ENCODE data around the gene SLC39A11. TPM values are rescaled to one million over a fixed set of nuclear protein-coding genes. Genes with fewer than 3 reads are reported as not detected.
"Not testable (repeated sequence)": the region's sequence is repeated elsewhere in the genome, so short reads cannot be mapped to it uniquely, and the experiment has no call there.

SLC39A11 gene
- total RNA-seq, 1 experiment from 2014 or later: 7.6 TPM

GRCh38 chr17:72662827-72663190 lies 429.7 kb downstream of the SLC39A11 start:
- DNase-seq (ENCODE audit: low read depth): no peak

DNA sequence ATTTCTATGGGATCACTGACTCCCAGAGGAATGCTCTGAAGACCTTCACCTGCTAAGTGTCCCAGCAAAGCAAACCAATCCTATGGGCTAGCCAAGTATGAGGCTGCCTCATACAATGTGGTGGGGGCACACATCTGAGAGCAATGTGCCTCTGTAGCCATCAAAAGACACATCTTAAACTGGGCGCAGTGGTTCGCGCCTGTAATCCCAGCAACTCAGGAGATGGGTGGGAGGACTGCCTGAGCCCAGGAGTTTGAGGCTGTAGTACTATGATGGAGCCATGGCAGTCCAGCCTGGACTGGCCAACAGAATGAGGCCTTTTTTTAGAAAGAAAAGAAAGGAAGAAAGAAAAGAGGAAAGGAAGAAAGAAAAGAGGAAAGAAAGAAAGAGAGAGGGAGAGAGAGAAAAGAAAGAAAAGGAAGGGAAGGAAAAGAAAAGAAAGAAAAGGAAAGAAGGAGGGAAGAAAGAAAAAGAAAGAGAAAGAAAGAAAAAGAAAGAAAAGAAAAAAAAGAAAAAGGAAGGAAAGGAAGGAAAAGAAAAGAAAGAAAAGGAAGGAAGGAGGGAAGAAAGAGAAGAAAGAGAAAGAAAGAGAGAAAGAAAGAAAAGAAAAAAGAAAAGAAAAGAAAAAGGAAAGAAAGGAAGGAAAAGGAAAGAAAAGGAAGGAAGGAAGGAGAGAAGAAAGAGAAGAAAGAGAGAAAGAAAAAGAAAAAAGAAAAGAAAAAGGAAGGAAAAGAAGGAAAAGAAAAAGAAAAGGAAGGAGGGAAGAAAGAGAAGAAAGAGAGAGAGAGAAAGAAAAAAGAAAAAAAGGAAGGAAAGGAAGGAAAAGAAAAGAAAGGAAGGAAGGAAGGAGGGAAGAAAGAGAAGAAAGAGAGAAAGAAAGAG lies 430.3 kb downstream of the SLC39A11 start:
- no peak for DNase-seq (ENCODE audit: low read depth)

DNA sequence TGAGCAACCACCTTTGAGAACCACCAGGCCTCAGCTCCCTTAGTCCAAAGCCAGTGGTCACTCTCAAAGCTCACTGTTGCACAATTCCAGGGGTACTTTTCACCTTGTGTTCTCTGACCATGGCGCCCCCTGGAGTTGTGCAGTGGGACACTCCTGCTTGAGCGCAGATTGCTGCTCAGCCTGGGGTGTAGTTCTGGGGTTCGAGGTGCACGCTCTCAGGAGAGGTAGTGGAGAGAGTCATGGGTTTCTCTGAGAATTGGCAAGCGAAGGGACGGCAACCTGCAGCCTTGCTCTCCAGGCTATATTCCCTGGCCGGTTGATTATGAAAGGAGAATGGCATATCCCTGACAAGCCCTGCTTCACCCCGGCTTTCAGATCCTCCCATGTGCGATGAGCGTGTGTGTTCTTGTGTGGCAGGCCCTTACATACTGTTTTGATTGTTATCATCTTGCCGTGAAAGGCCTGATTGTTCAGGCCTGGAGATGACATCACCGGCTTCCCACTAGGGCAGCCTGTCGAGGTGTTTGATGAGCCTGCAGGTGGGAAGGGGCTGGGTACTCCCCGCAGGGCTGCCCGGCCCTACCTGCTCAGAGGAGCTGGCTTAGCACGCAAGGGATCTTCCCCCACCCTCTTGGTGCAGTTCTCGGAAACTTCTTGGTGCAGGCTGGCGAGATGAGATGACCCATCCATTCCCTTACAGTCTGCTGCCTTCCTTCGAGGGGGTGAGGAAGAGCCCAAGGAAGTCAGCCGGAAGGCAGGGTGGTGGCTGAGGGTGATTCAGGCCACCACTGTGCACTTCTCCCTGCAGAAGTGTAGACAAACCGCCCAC lies 431.2 kb downstream of the SLC39A11 start:
- DNase-seq (ENCODE audit: low read depth): peak; percentile 72

GRCh38 chr17:72660274-72661115 lies 432.0 kb downstream of the SLC39A11 start:
- no peak for DNase-seq (ENCODE audit: low read depth)

DNA sequence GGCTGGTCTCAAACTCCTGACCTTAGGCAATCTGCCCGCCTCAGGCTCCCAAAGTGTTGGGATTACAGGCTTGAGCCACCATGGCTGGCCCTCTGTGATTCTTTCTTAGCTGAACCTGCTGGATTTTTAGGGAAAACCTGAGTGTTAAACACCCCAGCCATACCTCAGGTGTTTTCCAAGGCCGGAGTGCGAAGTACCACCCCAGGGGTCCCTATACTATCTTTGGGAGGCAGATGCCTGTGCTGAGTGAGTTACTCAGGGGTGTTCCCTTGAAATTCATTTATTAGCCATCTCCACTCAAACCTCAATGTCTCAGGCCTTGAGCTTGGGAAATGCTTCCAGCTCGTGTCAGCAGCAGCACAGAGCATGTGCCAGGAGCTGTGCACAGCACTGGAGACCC lies 432.7 kb downstream of the SLC39A11 start:
- no peak for DNase-seq (ENCODE audit: low read depth)

GRCh38 chr17:72658675-72659074 lies 433.8 kb downstream of the SLC39A11 start:
- DNase-seq (ENCODE audit: low read depth): no peak

GRCh38 chr17:72657467-72658317 lies 434.8 kb downstream of the SLC39A11 start:
- DNase-seq (ENCODE audit: low read depth): no peak

GRCh38 chr17:72656130-72656763 lies 436.2 kb downstream of the SLC39A11 start:
- no peak for DNase-seq (ENCODE audit: low read depth)

DNA sequence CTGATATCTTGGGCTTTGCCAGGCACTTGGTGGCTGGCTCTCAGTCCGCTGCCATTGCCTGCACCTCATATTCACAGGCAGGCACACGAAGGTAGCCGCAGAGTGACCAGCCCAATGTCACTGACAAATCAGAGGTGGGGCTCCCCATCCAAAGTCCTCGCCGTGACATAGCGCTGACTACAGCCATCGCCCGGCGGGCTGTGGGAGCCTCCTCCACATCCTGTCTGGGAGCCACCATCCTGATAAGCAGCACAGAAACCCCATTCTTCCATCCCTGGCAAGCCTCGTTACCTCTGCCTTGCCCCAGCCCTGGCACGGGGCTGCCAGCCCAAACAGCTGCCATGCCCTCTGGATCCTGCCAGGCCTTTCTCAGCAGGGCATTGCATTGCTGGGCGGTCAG lies 437.8 kb downstream of the SLC39A11 start:
- DNase-seq (ENCODE audit: low read depth): no peak

GRCh38 chr17:72651988-72652387 lies 440.5 kb downstream of the SLC39A11 start:
- DNase-seq (ENCODE audit: low read depth): no peak

DNA sequence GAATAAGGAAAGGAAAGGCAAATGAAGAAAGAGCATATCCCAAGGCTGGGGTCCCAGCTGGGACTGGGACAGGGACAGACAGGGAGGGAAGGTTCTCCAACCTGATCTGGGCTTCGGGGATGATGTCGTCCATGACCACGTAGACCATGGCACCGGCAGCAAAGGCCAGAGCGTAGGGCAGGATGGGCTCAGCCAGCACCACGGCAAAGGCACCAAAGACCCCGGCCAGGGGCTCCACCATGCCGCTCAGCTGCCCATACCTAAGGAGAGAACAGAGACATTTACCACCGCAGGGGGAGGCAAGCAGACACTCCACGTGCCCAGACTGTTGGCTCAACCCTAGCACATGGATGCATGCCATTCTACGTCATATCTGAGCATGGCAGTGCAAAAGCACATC lies 443.8 kb downstream of the SLC39A11 start:
- no peak for DNase-seq (ENCODE audit: low read depth)

- DNase-seq (ENCODE audit: low read depth): no peak
These were observed 446.3 kb downstream of the SLC39A11 start for GRCh38 chr17:72646176-72646575.

GRCh38 chr17:72644492-72644891 lies 448.0 kb downstream of the SLC39A11 start:
- DNase-seq (ENCODE audit: low read depth): no peak

GRCh38 chr17:72643575-72644216 lies 448.8 kb downstream of the SLC39A11 start:
- no peak for DNase-seq (ENCODE audit: low read depth)

GRCh38 chr17:72642720-72643119 lies 449.8 kb downstream of the SLC39A11 start:
- DNase-seq (ENCODE audit: low read depth): no peak

DNA sequence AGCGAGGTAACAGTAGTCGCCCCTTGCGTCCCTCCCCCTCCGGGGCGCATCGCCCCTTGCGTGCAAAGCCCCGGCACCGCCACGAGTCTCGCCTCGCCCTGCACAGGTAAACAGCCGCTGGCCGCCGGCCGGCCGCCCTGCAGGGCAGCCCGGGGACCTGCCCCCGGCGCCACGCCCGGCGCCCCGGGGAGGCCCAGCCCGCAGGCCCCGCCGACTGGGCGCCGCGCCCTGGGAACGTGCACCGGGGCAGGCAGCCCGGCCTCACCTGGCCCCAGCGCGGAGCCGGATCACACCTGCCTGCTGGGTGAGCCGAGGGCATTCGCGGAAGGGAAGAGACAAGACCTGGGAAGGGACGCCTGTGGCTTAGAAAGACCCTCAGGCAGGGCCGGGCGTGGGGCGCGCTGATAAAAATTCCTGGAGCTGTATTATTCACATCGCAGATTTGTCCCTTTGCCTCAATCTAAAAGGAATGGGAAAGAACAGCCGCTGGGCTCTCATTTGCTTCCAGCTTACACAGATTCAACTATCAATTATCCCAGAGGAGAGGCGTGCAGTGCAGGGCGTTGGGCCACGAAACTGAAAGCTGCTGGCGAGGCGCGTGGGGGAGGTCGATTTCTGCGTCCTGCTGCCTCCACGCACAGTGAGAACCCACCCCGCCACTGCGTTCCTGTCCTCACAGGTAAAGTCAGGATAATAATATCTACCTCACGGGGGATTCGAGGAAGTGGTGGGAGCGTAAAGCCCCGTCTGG lies 451.9 kb downstream of the SLC39A11 start:
- no peak for DNase-seq (ENCODE audit: low read depth)

DNA sequence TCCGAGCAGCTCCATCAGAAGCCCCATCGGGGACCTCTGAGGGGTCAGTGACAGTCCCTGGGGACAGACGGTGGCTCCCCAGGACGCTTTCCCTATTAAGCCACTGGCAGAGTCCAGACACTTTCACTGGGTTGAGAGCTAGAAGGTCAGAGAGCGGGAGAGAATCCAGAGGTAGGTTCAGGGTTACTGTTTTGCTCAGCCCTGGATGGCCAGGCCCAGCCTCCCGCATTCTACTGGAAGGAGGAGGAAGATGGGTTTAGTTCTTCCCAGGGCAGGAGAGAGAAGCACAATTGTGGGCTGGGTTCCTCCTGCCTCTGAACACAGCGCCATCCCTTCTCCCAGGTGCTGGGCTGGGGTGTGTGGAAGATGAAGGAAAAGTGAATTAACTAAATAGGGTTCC lies 452.8 kb downstream of the SLC39A11 start:
- DNase-seq (ENCODE audit: low read depth): no peak

DNA sequence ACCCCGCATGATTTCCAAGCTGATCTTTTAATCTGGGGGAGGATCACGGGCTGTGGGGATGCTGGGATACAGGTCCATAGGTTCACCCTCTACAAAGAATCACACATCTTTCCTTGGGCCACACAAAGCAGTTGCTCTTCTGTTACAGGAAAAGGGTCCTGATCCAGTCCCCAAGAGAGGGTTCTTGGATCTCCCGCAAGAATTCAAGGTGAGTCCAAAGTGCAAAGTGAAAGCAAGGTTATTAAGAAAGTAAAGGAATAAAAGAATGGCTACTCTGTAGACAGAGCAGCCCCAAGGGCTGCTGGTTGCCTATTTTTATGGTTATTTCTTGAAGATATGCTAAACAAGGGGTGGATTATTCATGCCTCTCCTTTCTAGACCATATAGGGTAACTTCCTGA lies 453.6 kb downstream of the SLC39A11 start:
- not testable (repeated sequence) for DNase-seq (ENCODE audit: low read depth)
